HL-60 (cell line): ENCODE measurements around the gene ZFHX3.

ENCODE experiments used
- DNase-seq, 2 experiments: peaks; one replicate each; pipeline ENCODE4 v3.0.0-alpha.2; 2010 to 2020; ENCODE audit warnings: low read depth in 1 of 2, low spot score in 1 of 2
- H3K27ac ChIP-seq: fragments of 250-450 bp; sonication (Bioruptor Pico); replicated peaks from 2 replicates; pipeline ENCODE4 v1.5.1; 2020; ENCODE audit warnings: mild to moderate bottlenecking, moderate library complexity
- H3K27me3 ChIP-seq: fragments of 250-450 bp; sonication (Bioruptor Pico); 2 replicates; pipeline ENCODE4 v1.5.1; 2021; ENCODE audit warnings: mild to moderate bottlenecking, moderate library complexity; ENCODE audit not compliant: insufficient read depth, poor library complexity, severe bottlenecking
- H3K4me3 ChIP-seq: replicated peaks from 2 replicates; pipeline ENCODE4 v1.5.1; 2011; ENCODE audit warnings: mild to moderate bottlenecking, control low read depth, low read length; ENCODE audit not compliant: insufficient read depth
- CTCF ChIP-seq: IDR thresholded peaks from one replicate; pipeline ENCODE4 v1.5.1; 2011; ENCODE audit warnings: low read length, control low read depth, inconsistent platforms; ENCODE audit not compliant: insufficient read depth
- GABPA ChIP-seq: IDR thresholded peaks from 2 replicates; pipeline ENCODE4 v1.6.1; 2012; ENCODE audit warnings: low read depth
- POLR2AphosphoS5 ChIP-seq: IDR thresholded peaks from 2 replicates; pipeline ENCODE4 v1.6.1; 2012; ENCODE audit warnings: low read depth
- REST ChIP-seq: IDR thresholded peaks from 2 replicates; pipeline ENCODE4 v1.6.1; 2012; ENCODE audit warnings: low read depth; ENCODE audit not compliant: insufficient replicate concordance
- SPI1 ChIP-seq: IDR thresholded peaks from 2 replicates; pipeline ENCODE4 v1.6.1; 2012; ENCODE audit warnings: low read depth, mild to moderate bottlenecking, borderline replicate concordance

Gene ZFHX3

GRCh38 chr16:72794986-72795385, 252.9 kb downstream of the ZFHX3 start:
- TF ChIP-seq POLR2AphosphoS5 = no peak
- TF ChIP-seq CTCF = no peak
- TF ChIP-seq SPI1 = no peak
- TF ChIP-seq REST = no peak
- TF ChIP-seq GABPA = no peak
- Histone ChIP-seq H3K4me3 (no peak overlapping the region), H3K27ac (no peak overlapping the region), H3K27me3 (no peaks in the 10 kb centered on the region)
- DNase-seq = no peak

GRCh38 chr16:72794319-72794718, 253.6 kb downstream of the ZFHX3 start:
- no peak overlapping the region for H3K4me3 ChIP-seq
- H3K27ac ChIP-seq = no peak overlapping the region
- TF ChIP-seq CTCF = no peak
- no peak for TF ChIP-seq REST
- TF ChIP-seq POLR2AphosphoS5 = no peak
- TF ChIP-seq GABPA = no peak
- no peak for TF ChIP-seq SPI1
- H3K27me3 ChIP-seq = no peaks in the 10 kb centered on the region
- DNase-seq = no peak

GRCh38 chr16:72793716-72794115, 254.2 kb downstream of the ZFHX3 start:
- Histone ChIP-seq H3K27ac (no peak overlapping the region), H3K27me3 (no peaks in the 10 kb centered on the region), H3K4me3 (no peak overlapping the region)
- TF ChIP-seq REST = no peak
- no peak for TF ChIP-seq SPI1
- no peak for TF ChIP-seq POLR2AphosphoS5
- TF ChIP-seq GABPA = no peak
- TF ChIP-seq CTCF = no peak
- DNase-seq = no peak
